Effector CD8-positive, alpha-beta T cell (primary cell): ENCODE results near the gene HLF.

Source experiments
- DNase-seq: peaks from one replicate; lab custom pipeline; 2025; lab: John Stamatoyannopoulos, UW

The HLF gene

DNA sequence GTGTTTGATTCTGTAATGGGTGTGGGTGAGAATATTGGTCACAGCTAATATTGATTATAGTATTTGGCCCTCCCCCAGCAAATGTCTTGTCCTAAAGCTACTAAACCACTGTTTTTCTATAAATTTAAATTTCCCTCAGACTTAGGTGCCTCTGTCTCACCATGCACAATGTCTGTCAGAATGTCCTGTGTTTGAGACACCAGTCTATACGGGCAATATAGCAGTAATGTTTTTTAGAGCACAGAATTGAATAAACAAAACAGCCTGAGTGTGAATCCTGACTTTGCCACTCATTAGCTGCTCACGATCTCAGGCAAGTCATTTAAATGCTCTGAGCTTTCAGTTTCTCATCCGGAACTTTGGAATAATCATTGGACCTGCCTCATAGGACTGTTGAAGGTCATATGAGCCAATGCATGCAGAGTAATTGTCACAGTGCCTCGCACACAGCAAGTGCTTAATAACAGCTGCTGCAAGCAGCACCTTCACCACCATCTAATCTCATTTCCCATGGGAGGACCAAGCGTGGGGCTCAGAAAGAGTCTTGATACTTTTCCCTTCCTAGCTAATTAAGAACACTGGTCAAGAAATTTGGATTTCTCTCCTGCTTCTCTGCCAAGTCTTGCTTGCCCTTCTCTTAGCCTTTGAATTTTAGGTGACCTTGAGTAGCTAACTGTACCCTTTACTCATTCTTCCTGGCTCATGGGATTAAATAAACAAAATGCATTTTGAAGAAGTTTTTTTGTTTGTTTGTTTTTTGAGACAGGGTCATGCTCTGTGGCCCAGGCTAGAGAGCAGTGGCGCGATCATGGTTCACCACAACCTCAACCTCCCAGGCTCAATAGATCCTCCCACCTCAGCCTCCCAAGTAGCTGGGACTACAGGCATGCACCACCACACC lies 9.8 kb downstream of the HLF start:
- no peak for DNase-seq

DNA sequence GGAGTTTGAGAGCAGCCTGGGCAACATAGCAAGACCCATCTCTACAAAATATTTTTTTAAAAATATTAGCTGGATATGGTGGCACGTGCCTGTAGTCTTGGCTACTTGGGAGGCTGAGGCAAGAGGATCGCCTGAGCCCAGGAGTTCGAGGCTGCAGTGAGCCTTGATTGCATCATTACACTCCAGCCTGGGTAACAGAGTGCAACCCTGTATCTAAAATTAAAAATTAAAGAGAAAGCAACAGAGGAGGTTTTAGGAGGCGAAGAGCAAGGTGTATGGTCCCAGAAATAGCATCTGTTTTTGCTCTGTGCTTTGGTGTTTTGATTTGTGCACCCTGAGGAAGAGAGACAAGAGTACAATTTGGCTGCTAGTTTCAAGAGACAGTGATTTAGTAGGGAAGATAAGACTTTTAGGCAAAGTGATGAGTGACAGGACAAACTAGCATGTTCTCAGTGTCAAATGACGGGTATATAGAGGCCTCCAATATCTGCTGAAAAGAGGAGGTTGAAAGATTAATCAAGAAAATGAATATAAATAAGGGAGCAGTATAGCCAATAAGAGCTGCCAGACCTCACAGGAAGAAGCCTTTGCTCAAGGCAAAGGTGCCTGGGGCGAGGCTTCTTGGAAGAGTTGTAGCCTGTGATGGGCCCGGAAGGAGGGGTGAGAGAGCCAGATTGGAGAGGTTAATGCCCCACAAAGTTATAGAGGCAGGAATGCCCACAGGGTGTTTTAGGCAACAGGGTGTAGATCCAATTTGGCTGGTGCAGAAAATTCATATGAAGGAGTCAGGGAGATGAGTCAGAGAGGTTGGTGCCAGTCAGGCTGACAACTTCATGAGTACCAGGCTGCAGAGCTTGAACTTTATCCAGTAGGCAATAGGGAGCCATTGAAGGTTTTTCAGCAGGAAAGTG lies 11.4 kb downstream of the HLF start:
- no peak for DNase-seq

DNA sequence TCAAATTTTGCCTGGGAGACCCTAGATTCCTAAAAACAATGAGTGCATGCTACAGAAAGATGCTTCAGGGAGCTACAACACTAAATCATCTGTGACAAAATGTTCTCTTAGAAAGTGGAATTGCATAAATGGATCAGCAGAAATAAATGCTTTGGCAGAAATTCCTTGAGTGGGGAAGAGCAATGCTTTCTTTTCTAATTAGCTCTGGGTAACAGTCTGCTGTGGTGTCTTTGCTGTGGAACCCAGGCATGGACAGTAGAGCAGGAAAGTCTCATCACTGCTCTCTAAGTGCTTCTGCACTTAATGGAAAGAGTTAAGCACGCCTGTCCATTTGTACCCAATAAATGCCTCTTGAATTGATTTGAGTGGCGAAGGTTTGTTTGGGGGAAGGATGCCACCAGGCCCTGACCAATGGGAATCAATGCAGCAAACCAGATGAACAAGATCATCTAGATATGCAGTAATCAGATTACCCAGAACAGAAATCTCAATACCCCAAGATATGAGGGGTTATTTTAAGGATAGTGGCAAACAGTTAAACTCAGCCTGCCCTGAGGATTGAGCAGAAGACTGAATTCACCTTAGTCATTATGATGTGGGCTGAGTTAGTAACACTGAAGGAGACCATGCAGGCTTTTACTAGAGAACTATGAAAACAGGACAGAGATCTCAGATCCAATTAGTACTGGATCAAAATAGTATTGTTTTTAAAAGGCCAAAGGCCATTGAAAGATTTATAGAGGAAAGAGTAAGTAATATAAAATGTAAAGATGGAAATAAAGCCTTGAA lies 13.6 kb downstream of the HLF start:
- DNase-seq: no peak

DNA sequence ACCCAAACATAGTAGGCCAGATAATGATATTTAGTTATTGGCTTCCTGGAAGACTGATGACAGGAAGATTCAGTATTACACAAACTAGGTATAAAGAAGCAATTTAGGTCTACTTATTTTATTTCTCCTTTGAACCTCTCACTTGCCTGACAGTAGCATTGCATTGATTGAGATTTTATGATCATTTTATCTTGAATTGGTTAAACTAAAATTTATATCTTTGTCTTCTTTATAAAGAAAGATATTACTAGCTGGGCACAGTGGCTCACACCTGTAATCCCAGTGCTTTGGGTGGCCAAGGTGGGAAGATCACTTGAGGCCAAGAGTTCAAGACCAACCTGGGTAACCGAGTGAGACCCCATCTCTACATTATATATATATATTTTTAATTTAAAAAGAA lies 14.4 kb downstream of the HLF start:
- no peak for DNase-seq

DNA sequence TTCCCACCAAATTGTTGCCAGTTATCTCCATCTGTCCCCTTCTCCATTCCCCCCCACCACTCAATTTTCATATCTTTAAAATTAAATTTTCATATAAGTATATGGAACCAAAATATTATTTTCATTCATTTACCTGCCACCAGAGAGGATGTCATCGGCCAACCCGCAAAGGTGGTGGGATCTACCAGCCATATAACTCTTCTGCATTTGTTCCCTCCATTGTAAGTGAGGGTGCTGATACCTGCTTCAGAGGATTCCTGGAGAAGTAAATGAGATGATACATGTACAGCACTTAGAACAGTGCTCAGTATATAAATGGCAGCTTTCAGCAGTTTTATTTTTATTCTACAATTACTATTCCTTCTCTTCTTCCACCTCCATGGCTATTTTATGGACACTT lies 15.0 kb downstream of the HLF start:
- no peak for DNase-seq

DNA sequence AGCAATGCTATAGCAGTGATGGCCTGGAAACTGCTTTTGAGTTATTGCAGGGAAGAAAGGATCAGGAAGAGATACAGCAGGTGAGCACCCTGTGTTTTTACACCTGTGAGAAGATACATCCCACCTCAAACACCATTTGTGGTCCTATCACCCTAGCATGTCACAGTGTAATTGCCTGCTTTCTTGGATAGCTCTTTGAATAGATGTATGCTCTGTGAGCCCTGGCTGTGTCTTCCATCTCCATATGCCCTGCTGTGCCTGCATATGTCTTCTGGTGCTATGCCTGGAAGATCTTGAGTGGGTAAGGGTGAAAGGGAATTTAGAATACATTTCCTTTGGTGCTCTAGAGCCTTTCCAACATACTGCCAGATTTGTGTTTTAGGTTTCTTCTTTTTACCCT lies 15.5 kb downstream of the HLF start:
- DNase-seq: no peak

DNA sequence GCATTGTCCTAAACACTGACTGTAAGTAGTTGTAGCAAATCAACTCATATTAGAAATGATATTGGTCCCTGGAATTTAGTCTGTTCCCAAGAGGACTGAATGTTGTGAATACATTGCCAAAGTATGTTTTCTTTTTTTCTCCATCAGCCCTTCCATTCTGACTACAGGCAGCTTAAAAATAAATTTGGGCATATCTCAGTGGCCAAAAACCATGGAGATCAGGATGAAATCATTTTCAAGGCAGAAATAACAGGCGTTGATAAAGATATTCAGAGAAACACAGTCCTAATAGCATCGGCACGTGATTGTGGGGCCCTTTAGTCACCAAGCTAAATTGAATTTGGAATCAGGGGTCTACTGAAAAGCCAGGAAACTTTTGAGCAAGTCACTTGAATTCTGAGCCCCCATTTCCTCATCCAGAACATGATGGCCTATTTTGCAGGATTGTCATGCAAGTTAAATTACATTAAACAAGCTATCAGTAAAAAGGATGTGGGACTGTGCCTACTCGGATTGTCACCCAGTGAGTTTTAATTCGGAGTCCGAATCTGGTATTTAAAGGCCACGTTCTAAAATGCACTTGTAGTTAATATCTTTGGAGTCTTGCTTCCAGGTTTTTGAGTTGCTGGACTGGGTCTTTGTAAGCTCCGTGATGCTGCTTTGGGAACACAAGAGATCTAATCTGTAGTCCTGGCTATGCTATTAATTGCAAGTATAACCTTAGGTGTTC lies 17.1 kb downstream of the HLF start:
- no peak for DNase-seq

DNA sequence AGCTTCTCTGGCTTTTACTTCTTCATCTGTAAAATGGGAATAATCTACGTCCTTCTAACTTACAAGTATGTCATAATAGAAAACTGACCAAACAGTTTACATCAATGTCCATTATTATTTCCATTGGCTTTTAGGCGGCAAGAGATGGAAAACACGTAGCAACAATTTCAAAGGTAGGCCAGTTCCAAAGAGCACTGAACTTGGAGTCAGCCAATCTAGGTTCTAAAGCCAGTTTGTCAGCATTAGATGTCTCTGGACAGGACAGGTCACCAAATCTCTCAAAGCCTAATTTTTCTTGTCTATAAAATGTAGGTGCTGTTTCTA lies 17.6 kb downstream of the HLF start:
- no peak for DNase-seq

DNA sequence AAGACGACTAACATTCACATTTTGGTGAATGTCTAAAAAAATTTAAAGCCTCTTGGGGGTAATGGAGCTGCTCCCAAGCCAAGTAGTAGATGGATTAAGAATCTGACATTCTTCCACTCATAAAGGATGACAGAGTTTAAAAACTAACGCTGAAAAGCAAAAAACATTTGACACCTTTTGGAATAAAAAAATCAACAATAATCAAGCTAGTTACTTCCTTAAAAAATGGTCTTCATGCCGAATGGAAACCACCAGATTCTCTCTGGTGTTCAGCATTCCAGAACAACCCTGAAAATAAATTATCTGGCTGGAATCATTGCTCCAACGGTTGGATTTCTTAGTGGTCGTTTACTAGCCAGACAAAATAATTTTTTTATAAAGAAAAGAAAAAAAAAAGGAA lies 18.0 kb downstream of the HLF start:
- DNase-seq: no peak

DNA sequence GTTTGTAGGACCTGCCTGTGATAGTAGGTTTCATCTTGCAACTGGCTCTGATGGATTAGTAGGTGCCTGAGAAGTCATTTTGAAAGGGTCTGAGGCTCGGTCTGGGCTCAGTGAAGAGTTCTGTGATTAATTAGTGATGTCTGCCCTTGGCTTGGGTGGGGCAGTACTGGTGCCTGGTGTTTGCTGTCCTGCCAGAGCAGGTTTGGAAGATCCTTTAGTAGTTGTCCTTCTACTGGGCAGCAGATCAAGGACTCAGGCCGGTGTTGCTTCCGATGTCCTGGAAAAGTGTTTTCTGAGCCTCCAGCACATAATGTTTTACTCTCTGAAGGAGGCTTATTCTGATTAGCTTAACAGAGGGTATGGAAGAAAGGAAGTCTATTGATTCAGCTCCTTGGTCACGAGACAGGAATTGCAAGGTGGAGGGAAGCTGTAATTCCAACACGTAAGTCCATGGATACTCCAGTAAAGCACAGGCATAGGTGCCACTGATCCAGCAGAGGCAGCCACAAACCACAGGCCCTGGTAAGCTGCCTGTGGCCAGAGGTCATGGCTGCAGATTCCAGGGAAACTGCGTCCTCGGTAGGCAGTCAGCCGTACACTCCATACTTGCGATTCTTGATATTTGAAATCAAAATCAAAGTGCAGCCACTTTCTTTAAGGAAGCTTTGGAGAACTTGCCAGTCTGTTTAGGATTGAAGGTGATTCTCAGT lies 18.7 kb downstream of the HLF start:
- no peak for DNase-seq

DNA sequence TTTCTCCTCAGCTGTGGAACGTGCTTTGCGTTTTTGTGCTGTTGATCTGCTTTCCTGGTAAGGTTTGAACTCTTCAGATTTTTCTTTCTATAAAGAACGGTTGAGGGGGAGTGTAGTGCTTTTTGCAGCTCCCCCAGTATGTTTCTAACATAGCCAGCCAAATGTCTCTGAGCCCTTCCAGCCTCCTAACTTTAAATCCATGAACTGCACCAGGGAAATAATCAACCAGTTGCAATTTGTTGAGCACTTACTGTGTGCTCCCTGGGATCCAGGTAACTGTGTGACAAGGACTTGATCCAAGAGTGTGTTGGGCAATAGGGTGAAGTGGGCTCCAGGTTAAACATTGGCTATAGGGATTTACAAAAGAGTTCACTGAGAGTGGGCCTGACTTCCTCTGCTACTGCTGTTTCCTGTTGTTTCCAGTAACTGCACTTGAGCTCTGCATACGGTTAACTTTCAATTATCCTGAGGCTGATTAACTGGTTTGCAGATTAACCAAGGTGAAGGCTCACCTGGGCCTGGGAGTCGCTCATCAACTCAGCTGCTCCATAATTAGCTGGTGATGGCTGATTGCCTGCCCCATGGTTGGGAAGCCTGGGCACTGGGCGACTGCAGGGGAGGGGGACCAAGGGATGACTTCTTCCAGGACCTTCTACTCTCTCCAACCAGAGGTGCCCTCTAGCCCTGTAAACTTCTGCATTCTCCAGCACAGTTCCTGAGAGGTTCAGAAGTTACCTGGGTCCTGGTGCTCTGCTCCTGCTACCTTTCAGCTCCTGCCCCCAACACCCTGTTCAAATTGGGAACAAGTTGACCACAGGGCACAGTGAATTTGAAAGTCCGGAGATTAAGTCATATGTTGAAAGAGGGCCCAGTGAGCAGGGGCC lies 19.5 kb downstream of the HLF start:
- no peak for DNase-seq

DNA sequence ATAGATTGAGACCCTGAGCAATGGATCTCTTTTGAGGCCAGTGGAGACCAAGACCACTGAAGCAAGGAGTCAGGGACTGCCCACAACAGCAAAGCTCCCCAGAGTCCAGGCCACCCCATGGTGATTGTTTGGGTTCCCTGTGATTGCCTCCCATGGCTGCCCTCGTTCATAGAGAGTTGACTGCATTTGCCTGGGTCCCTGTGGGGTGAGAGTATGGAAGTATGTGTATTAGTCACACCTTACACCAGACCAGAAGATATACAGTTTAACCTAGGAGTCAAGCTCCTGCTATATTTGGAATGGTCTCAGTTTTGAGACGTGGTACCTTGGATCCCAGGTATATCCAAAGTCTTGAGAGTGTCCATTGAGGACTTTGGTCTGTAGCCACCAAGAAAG lies 20.2 kb downstream of the HLF start:
- DNase-seq: no peak

DNA sequence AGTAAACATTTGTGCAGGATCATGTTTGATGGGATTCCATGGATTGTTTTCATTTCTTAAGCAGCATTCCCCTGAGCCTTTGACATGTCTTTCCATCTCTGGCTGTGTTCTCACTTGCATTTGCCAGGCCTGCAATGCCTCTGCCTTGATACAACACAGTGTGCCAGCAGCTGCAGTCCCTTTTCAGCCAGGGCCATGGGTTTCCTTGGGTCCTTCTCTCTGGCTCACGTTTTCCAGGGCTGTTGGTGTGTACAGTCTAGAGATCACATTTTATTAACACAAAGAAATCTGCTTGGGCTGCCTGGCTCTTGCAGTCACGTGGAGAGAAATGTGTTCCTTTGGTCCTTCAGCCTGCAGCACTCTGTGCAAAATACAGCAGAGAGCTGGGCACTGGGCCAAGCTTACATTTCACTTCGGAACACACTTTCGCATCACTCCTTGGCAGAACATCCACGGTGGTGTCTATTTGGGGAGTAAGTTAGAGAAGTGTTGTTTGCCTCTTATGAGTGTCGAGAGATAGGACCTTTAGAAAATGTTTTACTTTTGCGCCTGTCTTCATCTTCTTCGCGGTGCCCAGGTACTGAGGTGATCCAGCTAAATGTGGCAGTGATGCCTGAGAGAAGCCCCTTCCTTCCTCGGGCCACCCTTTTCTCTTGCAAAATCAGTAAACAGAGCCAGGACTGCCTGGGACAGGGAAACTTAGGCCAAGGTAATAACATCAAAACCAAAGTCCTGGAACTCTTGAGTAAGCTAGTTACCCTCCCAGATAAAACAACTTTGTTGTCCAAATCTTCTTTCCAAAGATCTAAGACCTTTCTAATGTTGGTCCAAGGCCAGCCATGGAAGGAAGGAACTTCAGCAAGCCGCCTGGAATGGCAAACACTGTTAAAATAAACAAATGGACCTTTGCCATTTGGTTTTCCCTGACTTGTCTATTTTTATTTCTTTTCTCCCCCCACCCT lies 20.9 kb downstream of the HLF start:
- no peak for DNase-seq

DNA sequence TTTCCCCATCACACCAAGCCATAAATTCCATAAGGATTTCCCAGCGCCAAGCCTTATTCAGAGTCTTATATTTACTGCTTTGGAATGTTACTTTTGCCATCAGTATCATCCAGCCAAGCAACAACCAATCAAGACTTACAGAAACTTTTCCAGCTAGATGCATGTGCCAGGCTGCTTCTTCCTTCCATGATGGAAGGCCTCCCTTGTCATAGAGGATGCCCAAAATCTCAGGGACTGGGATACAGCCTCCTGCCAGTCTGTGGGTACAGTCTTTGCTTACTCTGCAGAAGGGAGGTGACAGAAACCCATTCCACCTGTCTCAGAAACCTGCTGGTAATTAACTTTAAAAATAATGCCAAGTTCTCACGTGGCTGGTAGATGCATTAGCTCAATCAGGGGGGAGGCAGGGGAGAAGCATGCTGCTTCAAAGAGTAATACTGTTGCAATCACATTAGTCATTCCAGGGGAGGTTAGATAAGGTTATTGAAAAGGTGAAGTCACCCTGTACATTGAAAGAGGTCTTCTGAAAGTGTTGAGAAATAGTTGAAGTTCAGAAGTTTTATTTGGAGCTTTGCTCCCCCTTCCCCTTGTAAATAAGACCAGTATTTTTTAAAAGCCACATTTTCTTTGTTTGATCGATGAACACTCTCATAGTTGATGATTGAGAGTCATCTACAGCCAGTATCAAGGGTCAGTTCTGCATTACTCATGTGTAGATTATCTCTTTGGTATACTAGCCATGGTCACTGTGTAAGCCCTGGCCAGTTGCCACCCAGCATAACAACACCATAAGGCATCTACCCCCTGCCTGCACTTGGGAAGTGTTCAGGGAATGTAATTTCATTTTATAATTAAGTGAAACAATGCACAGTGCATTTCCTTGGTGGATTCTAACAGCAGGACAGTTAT lies 22.2 kb downstream of the HLF start:
- no peak for DNase-seq

DNA sequence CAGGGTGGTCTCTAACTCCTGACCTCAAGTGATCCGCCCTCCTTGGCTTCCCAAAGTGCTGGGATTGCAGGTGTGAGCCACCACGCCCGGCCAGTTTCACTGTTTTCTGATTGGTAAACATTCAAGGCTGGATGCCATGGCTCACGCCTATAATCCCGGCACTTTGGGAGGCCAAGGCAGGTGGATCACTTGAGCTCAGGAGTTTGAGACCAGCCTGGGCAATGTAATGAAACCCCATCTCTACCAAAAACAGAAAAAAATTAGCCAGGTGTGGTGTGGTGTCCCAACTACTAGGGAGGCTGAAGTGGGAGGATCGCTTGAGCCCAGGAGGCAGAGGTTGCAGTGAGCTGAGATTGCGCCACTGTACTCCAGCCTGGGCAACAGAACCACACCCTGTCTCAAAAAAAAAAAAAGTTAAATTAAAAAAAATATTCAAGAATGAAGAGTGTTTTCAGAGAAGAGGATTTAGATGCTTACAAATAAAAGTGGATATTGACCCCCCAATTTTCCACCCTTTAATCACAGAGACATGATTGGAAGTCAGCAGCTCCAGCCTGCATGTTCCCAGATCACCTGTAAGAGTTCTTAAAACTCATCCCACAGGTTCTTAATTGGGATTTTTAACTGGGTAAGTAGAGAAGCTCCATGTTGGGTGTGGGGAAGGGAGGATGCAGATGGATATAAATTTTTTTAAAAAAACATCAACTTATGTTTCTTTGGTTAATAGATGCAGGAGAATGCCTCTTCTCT lies 23.8 kb downstream of the HLF start:
- DNase-seq: no peak

DNA sequence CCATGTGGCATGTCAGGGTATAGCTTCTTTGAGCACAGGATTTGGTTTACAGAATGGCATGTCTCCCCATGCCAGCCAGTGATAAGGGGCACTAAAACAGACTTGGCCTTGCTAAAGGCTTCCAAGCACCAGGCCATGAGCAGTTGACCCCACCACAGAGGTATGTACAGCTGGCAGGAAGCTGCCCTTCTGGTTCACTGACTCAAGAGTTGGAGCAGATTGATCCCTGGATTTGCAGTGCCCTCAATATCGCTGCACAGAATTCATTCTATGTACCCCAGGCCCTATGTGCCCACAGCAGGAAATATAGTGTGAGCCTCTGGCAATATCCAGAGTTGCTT lies 24.3 kb downstream of the HLF start:
- no peak for DNase-seq

DNA sequence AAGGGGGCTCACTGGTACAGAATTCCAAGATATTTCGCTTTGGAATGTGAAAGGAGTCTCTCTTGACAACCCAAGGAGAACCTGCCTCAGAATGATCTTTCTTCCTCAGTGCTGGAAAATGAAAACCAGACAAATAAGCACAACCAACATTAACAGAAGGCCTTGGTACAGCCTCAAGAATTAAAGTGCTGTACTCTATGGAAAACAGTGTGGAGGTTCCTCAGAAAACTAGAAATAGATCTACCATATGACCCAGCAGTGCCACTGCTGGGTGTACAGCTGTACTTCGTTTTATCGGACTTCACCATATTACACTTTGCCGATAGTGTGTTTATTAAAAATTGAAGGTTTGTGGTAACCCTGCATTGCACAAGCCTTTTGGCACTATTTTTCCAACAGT lies 25.2 kb downstream of the HLF start:
- DNase-seq: no peak
